ENCODE measurements around the gene TRAF5. TPM values are rescaled to one million over a fixed set of nuclear protein-coding genes. Genes with fewer than 3 reads are reported as not detected.

TRAF5 gene
- polyA plus RNA-seq, 1 experiment = 39.8 TPM

DNA sequence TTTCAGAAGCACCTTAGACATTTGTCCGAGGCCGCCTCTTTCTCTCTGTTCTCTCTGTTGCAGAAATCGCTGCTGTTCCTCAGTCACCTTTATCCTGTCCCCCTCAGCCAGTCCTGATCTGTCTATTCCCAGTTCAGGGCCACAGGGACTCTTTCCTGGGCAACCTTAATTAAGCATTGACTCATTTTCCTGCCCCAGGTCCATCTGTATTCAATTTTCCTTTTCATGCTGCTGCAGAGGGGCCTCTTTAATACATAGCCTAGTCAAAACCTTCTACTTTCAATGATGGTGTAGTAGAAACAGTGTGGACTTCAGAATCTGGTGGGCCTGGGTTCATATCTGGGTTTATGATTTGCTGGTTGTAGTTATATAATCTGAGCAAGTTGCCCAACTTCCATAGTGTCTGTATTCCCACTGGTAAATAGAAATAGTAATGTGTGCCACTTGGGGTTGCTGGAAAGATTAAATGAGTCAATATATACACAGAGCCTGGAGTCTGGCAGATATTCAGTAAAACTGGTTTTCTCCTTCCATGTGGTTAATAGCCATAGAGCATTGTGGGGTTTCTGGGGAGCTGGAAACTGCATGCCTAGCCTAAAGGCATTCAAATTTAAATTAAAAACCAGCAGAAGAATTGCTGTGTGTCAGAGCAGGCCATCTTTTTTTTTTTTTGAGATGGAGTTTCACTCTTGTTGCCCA lies 4.5 kb downstream of the TRAF5 start:
- H3K36me3 ChIP-seq (ENCODE audit: control insufficient read depth, insufficient read depth, low read length) = no peaks in the 10 kb centered on the region; the same call in 1 of the 2 replicates
- no peaks in the 10 kb centered on the region for H3K27me3 ChIP-seq (ENCODE audit: control insufficient read depth, insufficient read depth, low read length)
- ChIA-PET CTCF (interaction anchor here (1.6 kb wide), 1 partner anchor 185 kb away, joined by 3 read pairs; no protein-coding TSS in a partner anchor), POLR2A (interaction anchor here (0.6 kb wide), 1 partner anchor 614 kb away, joined by 5 read pairs; no protein-coding TSS in a partner anchor)
- TF ChIP-seq, protein P1, sequence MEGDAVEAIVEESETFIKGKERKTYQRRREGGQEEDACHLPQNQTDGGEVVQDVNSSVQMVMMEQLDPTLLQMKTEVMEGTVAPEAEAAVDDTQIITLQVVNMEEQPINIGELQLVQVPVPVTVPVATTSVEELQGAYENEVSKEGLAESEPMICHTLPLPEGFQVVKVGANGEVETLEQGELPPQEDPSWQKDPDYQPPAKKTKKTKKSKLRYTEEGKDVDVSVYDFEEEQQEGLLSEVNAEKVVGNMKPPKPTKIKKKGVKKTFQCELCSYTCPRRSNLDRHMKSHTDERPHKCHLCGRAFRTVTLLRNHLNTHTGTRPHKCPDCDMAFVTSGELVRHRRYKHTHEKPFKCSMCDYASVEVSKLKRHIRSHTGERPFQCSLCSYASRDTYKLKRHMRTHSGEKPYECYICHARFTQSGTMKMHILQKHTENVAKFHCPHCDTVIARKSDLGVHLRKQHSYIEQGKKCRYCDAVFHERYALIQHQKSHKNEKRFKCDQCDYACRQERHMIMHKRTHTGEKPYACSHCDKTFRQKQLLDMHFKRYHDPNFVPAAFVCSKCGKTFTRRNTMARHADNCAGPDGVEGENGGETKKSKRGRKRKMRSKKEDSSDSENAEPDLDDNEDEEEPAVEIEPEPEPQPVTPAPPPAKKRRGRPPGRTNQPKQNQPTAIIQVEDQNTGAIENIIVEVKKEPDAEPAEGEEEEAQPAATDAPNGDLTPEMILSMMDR (IDR thresholded peaks at IDR 0.05; ENCODE audit: insufficient read depth, low read depth, low read length) = no peak
- no peak for DNase-seq (ENCODE audit: low read depth)
- no peak overlapping the region for H3K4me3 ChIP-seq (ENCODE audit: low read depth, low read length)

DNA sequence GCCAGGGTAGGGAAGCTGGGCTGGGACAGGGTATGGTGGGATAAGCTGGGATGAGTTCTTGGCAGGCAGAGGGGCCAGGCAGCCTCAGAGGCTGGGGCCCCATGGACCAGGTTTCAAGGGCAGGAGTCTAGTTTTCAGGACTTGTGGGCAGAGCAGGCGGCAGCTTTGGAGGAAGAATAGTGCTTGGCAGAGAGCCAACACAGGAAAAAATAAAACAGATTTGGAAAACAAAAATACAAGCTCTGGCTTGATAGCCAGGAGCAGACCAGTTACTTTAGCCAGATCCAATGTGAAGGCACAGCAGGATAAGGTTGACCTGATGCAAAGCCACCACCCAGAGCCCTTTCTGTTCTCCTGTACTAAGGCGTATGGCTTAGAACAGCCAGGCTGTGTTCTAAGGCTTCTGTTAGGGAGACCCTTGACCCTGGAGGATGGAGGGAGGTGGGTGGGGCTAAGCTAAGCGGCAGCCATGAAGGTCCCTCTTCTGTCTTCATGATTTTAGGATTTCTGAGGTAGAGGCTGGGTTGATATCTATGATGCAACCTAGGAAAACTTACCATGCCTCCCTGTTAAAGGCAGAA lies 5.5 kb downstream of the TRAF5 start:
- Histone ChIP-seq H3K27me3 (ENCODE audit: control insufficient read depth, insufficient read depth, low read length) (no peaks in the 10 kb centered on the region), H3K36me3 (ENCODE audit: control insufficient read depth, insufficient read depth, low read length) (no peaks in the 10 kb centered on the region; the same call in 1 of the 2 replicates), H3K4me3 (ENCODE audit: low read depth, low read length) (no peak overlapping the region)
- POLR2A ChIA-PET = no interaction called here
- no peak for DNase-seq (ENCODE audit: low read depth)
- CTCF ChIA-PET = interaction anchor here (0.8 to 1.7 kb wide), 2 partner anchors 9 to 182 kb away, joined by 3 to 6 read pairs; no protein-coding TSS in a partner anchor
- TF ChIP-seq, protein P1 (IDR thresholded peaks at IDR 0.05; ENCODE audit: insufficient read depth, low read depth, low read length) = no peak

DNA sequence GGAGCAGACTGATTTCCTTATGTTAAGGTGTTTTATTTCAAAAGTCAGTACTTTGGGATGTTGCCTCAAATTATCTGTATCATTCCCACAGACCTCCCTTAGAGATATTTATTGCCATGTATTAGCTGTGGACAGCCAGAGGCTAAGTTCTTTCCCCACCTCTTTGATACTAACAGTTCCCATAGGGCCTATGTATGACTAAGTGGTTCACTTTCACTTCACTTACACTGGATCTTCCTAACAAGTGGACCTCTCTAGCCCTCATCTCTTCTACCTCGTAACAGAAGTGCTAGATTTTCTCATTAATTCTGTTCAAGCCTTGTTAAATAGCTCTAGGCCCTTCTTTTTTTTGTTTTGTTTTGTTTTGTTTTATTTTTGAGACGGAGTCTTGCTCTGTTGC lies 6.2 kb downstream of the TRAF5 start:
- H3K27me3 ChIP-seq (ENCODE audit: control insufficient read depth, insufficient read depth, low read length) = no peaks in the 10 kb centered on the region
- CTCF ChIA-PET = interaction anchor here (1.7 kb wide), 1 partner anchor 9 kb away, joined by 6 read pairs; no protein-coding TSS in a partner anchor
- POLR2A ChIA-PET = no interaction called here
- no peaks in the 10 kb centered on the region; the same call in 1 of the 2 replicates for H3K36me3 ChIP-seq (ENCODE audit: control insufficient read depth, insufficient read depth, low read length)
- TF ChIP-seq, protein P1 (IDR thresholded peaks at IDR 0.05; ENCODE audit: insufficient read depth, low read depth, low read length) = no peak
- H3K4me3 ChIP-seq (ENCODE audit: low read depth, low read length) = no peak overlapping the region
- DNase-seq (ENCODE audit: low read depth) = no peak

DNA sequence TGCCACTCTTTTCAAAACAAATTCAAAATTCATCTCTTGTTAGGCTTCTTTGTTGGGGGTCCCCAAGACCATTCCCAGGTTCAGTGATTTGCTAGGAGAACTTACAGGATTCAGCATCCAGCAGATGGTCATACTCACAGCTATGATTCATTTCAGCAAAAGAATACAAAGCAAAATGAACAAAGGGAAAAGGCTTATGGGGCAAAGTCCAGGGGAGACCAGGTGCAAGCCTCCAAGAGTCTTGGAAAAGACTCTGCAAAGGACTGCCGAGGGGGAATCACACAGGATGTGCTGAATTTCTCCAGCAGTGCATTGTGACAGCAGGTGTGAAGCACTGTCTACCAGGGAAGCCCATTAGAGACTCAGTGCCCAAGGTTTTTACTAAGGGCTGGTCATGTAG lies 7.3 kb downstream of the TRAF5 start:
- H3K36me3 ChIP-seq (ENCODE audit: control insufficient read depth, insufficient read depth, low read length) = no peaks in the 10 kb centered on the region
- no peak for DNase-seq (ENCODE audit: low read depth)
- TF ChIP-seq, protein P1 (IDR thresholded peaks at IDR 0.05; ENCODE audit: insufficient read depth, low read depth, low read length) = no peak
- ChIA-PET CTCF (interaction anchor here (1.7 to 2.3 kb wide), 2 partner anchors 10 to 136 kb away, joined by 5 to 6 read pairs; no protein-coding TSS in a partner anchor), POLR2A (no interaction called here)
- H3K27me3 ChIP-seq (ENCODE audit: control insufficient read depth, insufficient read depth, low read length) = no peaks in the 10 kb centered on the region
- no peak overlapping the region for H3K4me3 ChIP-seq (ENCODE audit: low read depth, low read length)

DNA sequence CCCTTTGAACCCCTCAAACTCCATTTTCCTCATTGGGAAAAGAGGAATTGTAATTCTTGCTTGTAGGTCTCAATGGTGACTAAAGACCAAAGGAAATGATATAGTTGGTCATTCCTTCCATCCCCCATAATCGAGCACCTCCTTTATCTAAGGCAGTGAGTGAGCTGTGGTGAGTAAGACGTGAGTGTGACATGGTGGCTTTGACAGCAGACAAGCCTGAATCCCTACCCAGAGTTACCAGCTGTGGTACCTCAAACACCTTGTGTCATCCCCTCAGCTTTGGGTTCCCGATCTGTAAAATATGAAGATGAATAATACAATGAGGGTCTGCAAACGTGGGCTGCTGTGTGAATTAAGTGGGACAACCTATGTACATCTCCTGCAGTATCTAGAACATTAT lies 8.4 kb downstream of the TRAF5 start:
- ChIA-PET CTCF (interaction anchor here (2.3 kb wide), 1 partner anchor 135 kb away, joined by 5 read pairs; no protein-coding TSS in a partner anchor), POLR2A (no interaction called here)
- TF ChIP-seq, protein P1 (IDR thresholded peaks at IDR 0.05; ENCODE audit: insufficient read depth, low read depth, low read length) = no peak
- no peaks in the 10 kb centered on the region for H3K27me3 ChIP-seq (ENCODE audit: control insufficient read depth, insufficient read depth, low read length)
- H3K36me3 ChIP-seq (ENCODE audit: control insufficient read depth, insufficient read depth, low read length) = no peaks in the 10 kb centered on the region
- no peak for DNase-seq (ENCODE audit: low read depth)
- H3K4me3 ChIP-seq (ENCODE audit: low read depth, low read length) = no peak overlapping the region

All from BJ (cell line).